Measurements from ENCODE around the gene HLTF.

DNA sequence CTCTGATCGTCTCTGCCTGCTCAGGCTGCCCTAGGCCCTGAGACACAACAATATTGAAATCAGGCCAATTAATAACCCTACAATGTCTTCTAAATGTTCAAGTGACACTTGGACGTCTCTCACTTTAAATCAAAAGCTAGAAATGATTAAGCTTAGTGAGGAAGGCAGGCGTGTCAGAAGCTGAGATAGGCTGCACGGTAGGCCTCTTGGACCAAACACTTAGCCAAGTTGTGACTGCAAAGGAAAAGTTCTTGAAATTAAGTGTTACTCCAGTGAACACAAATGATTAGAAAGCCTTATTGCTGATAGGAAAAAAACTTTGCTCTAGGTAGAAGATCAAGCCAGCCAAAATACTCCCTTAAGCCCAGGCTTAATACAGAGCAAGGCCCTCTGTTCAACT, 45.3 kb upstream of the HLTF start:
- TF ChIP-seq, protein P1, sequence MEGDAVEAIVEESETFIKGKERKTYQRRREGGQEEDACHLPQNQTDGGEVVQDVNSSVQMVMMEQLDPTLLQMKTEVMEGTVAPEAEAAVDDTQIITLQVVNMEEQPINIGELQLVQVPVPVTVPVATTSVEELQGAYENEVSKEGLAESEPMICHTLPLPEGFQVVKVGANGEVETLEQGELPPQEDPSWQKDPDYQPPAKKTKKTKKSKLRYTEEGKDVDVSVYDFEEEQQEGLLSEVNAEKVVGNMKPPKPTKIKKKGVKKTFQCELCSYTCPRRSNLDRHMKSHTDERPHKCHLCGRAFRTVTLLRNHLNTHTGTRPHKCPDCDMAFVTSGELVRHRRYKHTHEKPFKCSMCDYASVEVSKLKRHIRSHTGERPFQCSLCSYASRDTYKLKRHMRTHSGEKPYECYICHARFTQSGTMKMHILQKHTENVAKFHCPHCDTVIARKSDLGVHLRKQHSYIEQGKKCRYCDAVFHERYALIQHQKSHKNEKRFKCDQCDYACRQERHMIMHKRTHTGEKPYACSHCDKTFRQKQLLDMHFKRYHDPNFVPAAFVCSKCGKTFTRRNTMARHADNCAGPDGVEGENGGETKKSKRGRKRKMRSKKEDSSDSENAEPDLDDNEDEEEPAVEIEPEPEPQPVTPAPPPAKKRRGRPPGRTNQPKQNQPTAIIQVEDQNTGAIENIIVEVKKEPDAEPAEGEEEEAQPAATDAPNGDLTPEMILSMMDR (IDR thresholded peaks at IDR 0.05 in 2 of 3, conservative IDR thresholded peaks at IDR 0.05 in 1 of 3; ENCODE audit: borderline replicate concordance in 1 of 3, insufficient read depth in 1 of 3, low read depth in 2 of 3, low read length in 2 of 3): no peak
- no peak for TF ChIP-seq JUND (IDR thresholded peaks at IDR 0.05)
- TF ChIP-seq RAD21 (IDR thresholded peaks at IDR 0.05; ENCODE audit: low read depth): no peak
- TF ChIP-seq, protein P2, sequence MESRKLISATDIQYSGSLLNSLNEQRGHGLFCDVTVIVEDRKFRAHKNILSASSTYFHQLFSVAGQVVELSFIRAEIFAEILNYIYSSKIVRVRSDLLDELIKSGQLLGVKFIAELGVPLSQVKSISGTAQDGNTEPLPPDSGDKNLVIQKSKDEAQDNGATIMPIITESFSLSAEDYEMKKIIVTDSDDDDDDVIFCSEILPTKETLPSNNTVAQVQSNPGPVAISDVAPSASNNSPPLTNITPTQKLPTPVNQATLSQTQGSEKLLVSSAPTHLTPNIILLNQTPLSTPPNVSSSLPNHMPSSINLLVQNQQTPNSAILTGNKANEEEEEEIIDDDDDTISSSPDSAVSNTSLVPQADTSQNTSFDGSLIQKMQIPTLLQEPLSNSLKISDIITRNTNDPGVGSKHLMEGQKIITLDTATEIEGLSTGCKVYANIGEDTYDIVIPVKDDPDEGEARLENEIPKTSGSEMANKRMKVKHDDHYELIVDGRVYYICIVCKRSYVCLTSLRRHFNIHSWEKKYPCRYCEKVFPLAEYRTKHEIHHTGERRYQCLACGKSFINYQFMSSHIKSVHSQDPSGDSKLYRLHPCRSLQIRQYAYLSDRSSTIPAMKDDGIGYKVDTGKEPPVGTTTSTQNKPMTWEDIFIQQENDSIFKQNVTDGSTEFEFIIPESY (IDR thresholded peaks at IDR 0.05; ENCODE audit: extremely low read depth, insufficient replicate concordance, low read length): no peak
- no peak for TF ChIP-seq POLR2A (IDR thresholded peaks at IDR 0.05; ENCODE audit: borderline replicate concordance, extremely low read depth, insufficient read depth, insufficient read length)
- no peak for TF ChIP-seq CEBPB (IDR thresholded peaks at IDR 0.05; ENCODE audit: low read depth)
- TF ChIP-seq POLR2AphosphoS5 (IDR thresholded peaks at IDR 0.05; ENCODE audit: low read depth, low read length): no peak
- no peak for TF ChIP-seq EZH2 (IDR thresholded peaks at IDR 0.05)
- TF ChIP-seq YY1 (IDR thresholded peaks at IDR 0.05; ENCODE audit: extremely low read depth, insufficient replicate concordance, low read depth, low read length): no peak
- no peak for TF ChIP-seq SIN3A (IDR thresholded peaks at IDR 0.05; ENCODE audit: low read depth)
- TF ChIP-seq ZNF274 (IDR thresholded peaks at IDR 0.05; ENCODE audit: low read depth, low read length): no peak
- no peak for TF ChIP-seq EZH2phosphoT487 (IDR thresholded peaks at IDR 0.05; ENCODE audit: borderline replicate concordance)

Data from HCT116 (cell line).